ENCODE results near the gene CMSS1.

Gene CMSS1

GRCh38 chr3:99970198-99970597 lies 152.5 kb downstream of the CMSS1 start:
- no peak for DNase-seq (ENCODE audit: low read depth, low spot score)
- Histone ChIP-seq H3K27ac (ENCODE audit: low read length) (no peak overlapping the region), H3K4me1 (ENCODE audit: control insufficient read depth, insufficient read depth, low read length) (no peaks in the 10 kb centered on the region), H3K9me3 (ENCODE audit: control insufficient read depth, insufficient read depth, low read length) (no peaks in the 10 kb centered on the region), H3K27me3 (ENCODE audit: control insufficient read depth, insufficient read depth, low read length) (no peaks in the 10 kb centered on the region), H3K36me3 (ENCODE audit: control insufficient read depth, insufficient read depth, low read length) (no peaks in the 10 kb centered on the region), H3K4me3 (ENCODE audit: low read length) (no peak overlapping the region)
- no CpG with 5 or more reads among the region's 1 CpG for whole genome bisulfite sequencing (ENCODE audit: insufficient coverage, insufficient read length)

- Histone ChIP-seq H3K4me1 (ENCODE audit: control insufficient read depth, insufficient read depth, low read length) (no peaks in the 10 kb centered on the region), H3K27ac (ENCODE audit: low read length) (no peak overlapping the region), H3K36me3 (ENCODE audit: control insufficient read depth, insufficient read depth, low read length) (no peaks in the 10 kb centered on the region), H3K27me3 (ENCODE audit: control insufficient read depth, insufficient read depth, low read length) (no peaks in the 10 kb centered on the region), H3K4me3 (ENCODE audit: low read length) (no peak overlapping the region), H3K9me3 (ENCODE audit: control insufficient read depth, insufficient read depth, low read length) (no peaks in the 10 kb centered on the region)
- no CpG with 5 or more reads among the region's 3 CpGs for WGBS (ENCODE audit: insufficient coverage, insufficient read length)
- no peak for DNase-seq (ENCODE audit: low read depth, low spot score)
Observed at GRCh38 chr3:99971761-99972160, 154.1 kb downstream of the CMSS1 start.

- WGBS (ENCODE audit: insufficient coverage, insufficient read length), result no CpG with 5 or more reads among the region's 8 CpGs
- no peak for DNase-seq (ENCODE audit: low read depth, low spot score)
- no peak overlapping the region for H3K27ac ChIP-seq (ENCODE audit: low read length)
- H3K9me3 ChIP-seq (ENCODE audit: control insufficient read depth, insufficient read depth, low read length), result no peaks in the 10 kb centered on the region
- H3K4me1 ChIP-seq (ENCODE audit: control insufficient read depth, insufficient read depth, low read length), result no peaks in the 10 kb centered on the region
- H3K36me3 ChIP-seq (ENCODE audit: control insufficient read depth, insufficient read depth, low read length), result no peaks in the 10 kb centered on the region
- no peaks in the 10 kb centered on the region for H3K27me3 ChIP-seq (ENCODE audit: control insufficient read depth, insufficient read depth, low read length)
- H3K4me3 ChIP-seq (ENCODE audit: low read length), result no peak overlapping the region
Observed at GRCh38 chr3:99972380-99973104, 154.9 kb downstream of the CMSS1 start.

GRCh38 chr3:99974989-99975388 lies 157.3 kb downstream of the CMSS1 start:
- no peaks in the 10 kb centered on the region for H3K27me3 ChIP-seq (ENCODE audit: control insufficient read depth, insufficient read depth, low read length)
- no peak overlapping the region for H3K4me3 ChIP-seq (ENCODE audit: low read length)
- no peaks in the 10 kb centered on the region for H3K4me1 ChIP-seq (ENCODE audit: control insufficient read depth, insufficient read depth, low read length)
- no peak overlapping the region for H3K27ac ChIP-seq (ENCODE audit: low read length)
- DNase-seq (ENCODE audit: low read depth, low spot score), result no peak
- no CpG with 5 or more reads among the region's 2 CpGs for WGBS (ENCODE audit: insufficient coverage, insufficient read length)
- H3K36me3 ChIP-seq (ENCODE audit: control insufficient read depth, insufficient read depth, low read length), result no peaks in the 10 kb centered on the region
- no peaks in the 10 kb centered on the region for H3K9me3 ChIP-seq (ENCODE audit: control insufficient read depth, insufficient read depth, low read length)

- no peak overlapping the region for H3K4me3 ChIP-seq (ENCODE audit: low read length)
- no peak overlapping the region for H3K27ac ChIP-seq (ENCODE audit: low read length)
- DNase-seq (ENCODE audit: low read depth, low spot score), result no peak
- H3K36me3 ChIP-seq (ENCODE audit: control insufficient read depth, insufficient read depth, low read length), result no peaks in the 10 kb centered on the region
- H3K27me3 ChIP-seq (ENCODE audit: control insufficient read depth, insufficient read depth, low read length), result no peaks in the 10 kb centered on the region
- H3K4me1 ChIP-seq (ENCODE audit: control insufficient read depth, insufficient read depth, low read length), result no peaks in the 10 kb centered on the region
- no peaks in the 10 kb centered on the region for H3K9me3 ChIP-seq (ENCODE audit: control insufficient read depth, insufficient read depth, low read length)
Observed at GRCh38 chr3:99976584-99976983, 158.9 kb downstream of the CMSS1 start.

GRCh38 chr3:99978221-99978620 lies 160.6 kb downstream of the CMSS1 start:
- Histone ChIP-seq H3K27ac (ENCODE audit: low read length) (no peak overlapping the region), H3K36me3 (ENCODE audit: control insufficient read depth, insufficient read depth, low read length) (no peaks in the 10 kb centered on the region), H3K9me3 (ENCODE audit: control insufficient read depth, insufficient read depth, low read length) (no peaks in the 10 kb centered on the region), H3K4me1 (ENCODE audit: control insufficient read depth, insufficient read depth, low read length) (no peaks in the 10 kb centered on the region; the same call in 1 of the 2 replicates), H3K4me3 (ENCODE audit: low read length) (no peak overlapping the region), H3K27me3 (ENCODE audit: control insufficient read depth, insufficient read depth, low read length) (no peaks in the 10 kb centered on the region)
- no CpG with 5 or more reads among the region's 1 CpG for WGBS (ENCODE audit: insufficient coverage, insufficient read length)
- DNase-seq (ENCODE audit: low read depth, low spot score), result no peak

- WGBS (ENCODE audit: insufficient coverage, insufficient read length), result no CpG with 5 or more reads among the region's 3 CpGs
- Histone ChIP-seq H3K36me3 (ENCODE audit: control insufficient read depth, insufficient read depth, low read length) (no peaks in the 10 kb centered on the region), H3K27me3 (ENCODE audit: control insufficient read depth, insufficient read depth, low read length) (no peaks in the 10 kb centered on the region), H3K27ac (ENCODE audit: low read length) (no peak overlapping the region), H3K9me3 (ENCODE audit: control insufficient read depth, insufficient read depth, low read length) (no peaks in the 10 kb centered on the region), H3K4me1 (ENCODE audit: control insufficient read depth, insufficient read depth, low read length) (no peaks in the 10 kb centered on the region; the same call in 1 of the 2 replicates), H3K4me3 (ENCODE audit: low read length) (no peak overlapping the region)
- no peak for DNase-seq (ENCODE audit: low read depth, low spot score)
Observed at GRCh38 chr3:99980606-99981005, 162.9 kb downstream of the CMSS1 start.

- H3K36me3 ChIP-seq (ENCODE audit: control insufficient read depth, insufficient read depth, low read length), result no peaks in the 10 kb centered on the region
- WGBS (ENCODE audit: insufficient coverage, insufficient read length), result no CpG with 5 or more reads among the region's 1 CpG
- no peak overlapping the region for H3K27ac ChIP-seq (ENCODE audit: low read length)
- no peaks in the 10 kb centered on the region; the same call in 1 of the 2 replicates for H3K4me1 ChIP-seq (ENCODE audit: control insufficient read depth, insufficient read depth, low read length)
- no peak for DNase-seq (ENCODE audit: low read depth, low spot score)
- no peaks in the 10 kb centered on the region for H3K9me3 ChIP-seq (ENCODE audit: control insufficient read depth, insufficient read depth, low read length)
- H3K4me3 ChIP-seq (ENCODE audit: low read length), result no peak overlapping the region
- no peaks in the 10 kb centered on the region for H3K27me3 ChIP-seq (ENCODE audit: control insufficient read depth, insufficient read depth, low read length)
Observed at GRCh38 chr3:99981138-99981537, 163.5 kb downstream of the CMSS1 start.

- Histone ChIP-seq H3K4me1 (ENCODE audit: control insufficient read depth, insufficient read depth, low read length) (no peaks in the 10 kb centered on the region; the same call in 1 of the 2 replicates), H3K27ac (ENCODE audit: low read length) (no peak overlapping the region), H3K4me3 (ENCODE audit: low read length) (no peak overlapping the region), H3K9me3 (ENCODE audit: control insufficient read depth, insufficient read depth, low read length) (no peaks in the 10 kb centered on the region), H3K36me3 (ENCODE audit: control insufficient read depth, insufficient read depth, low read length) (no peaks in the 10 kb centered on the region), H3K27me3 (ENCODE audit: control insufficient read depth, insufficient read depth, low read length) (no peaks in the 10 kb centered on the region)
- no peak for DNase-seq (ENCODE audit: low read depth, low spot score)
- no CpG with 5 or more reads among the region's 2 CpGs for WGBS (ENCODE audit: insufficient coverage, insufficient read length)
Observed at GRCh38 chr3:99982650-99983049, 165.0 kb downstream of the CMSS1 start.

GRCh38 chr3:99984139-99984538 lies 166.5 kb downstream of the CMSS1 start:
- H3K4me1 ChIP-seq (ENCODE audit: control insufficient read depth, insufficient read depth, low read length), result no peaks in the 10 kb centered on the region; the same call in 1 of the 2 replicates
- no peaks in the 10 kb centered on the region for H3K27me3 ChIP-seq (ENCODE audit: control insufficient read depth, insufficient read depth, low read length)
- H3K27ac ChIP-seq (ENCODE audit: low read length), result no peak overlapping the region
- H3K9me3 ChIP-seq (ENCODE audit: control insufficient read depth, insufficient read depth, low read length), result no peaks in the 10 kb centered on the region
- no peaks in the 10 kb centered on the region for H3K36me3 ChIP-seq (ENCODE audit: control insufficient read depth, insufficient read depth, low read length)
- H3K4me3 ChIP-seq (ENCODE audit: low read length), result no peak overlapping the region
- no peak for DNase-seq (ENCODE audit: low read depth, low spot score)

GRCh38 chr3:99984668-99985067 lies 167.0 kb downstream of the CMSS1 start:
- WGBS (ENCODE audit: insufficient coverage, insufficient read length), result no CpG with 5 or more reads among the region's 2 CpGs

More at GRCh38 chr3:99984668-99985067, 167.0 kb downstream of the CMSS1 start:
- H3K27ac ChIP-seq (ENCODE audit: low read length), result no peak overlapping the region
- H3K4me3 ChIP-seq (ENCODE audit: low read length), result no peak overlapping the region
- no peaks in the 10 kb centered on the region for H3K9me3 ChIP-seq (ENCODE audit: control insufficient read depth, insufficient read depth, low read length)
- no peak for DNase-seq (ENCODE audit: low read depth, low spot score)
- H3K36me3 ChIP-seq (ENCODE audit: control insufficient read depth, insufficient read depth, low read length), result no peaks in the 10 kb centered on the region
- no peaks in the 10 kb centered on the region for H3K27me3 ChIP-seq (ENCODE audit: control insufficient read depth, insufficient read depth, low read length)
- H3K4me1 ChIP-seq (ENCODE audit: control insufficient read depth, insufficient read depth, low read length), result no peaks in the 10 kb centered on the region; the same call in 1 of the 2 replicates

Data from iPS DF 6.9 (cell line).